Pancreas (tissue), 10 donors: Measurements from ENCODE around the gene PRELID3B. TPM values are rescaled to one million over a fixed set of nuclear protein-coding genes. Genes with fewer than 3 reads are reported as not detected.

Experiments
- ATAC-seq, 4 donors: fragments of 200-7000 bp; cut with Tn5 transposase; one replicate each; pipeline versions ENCODE4 v1.8.0 to v1.9.1; 2020; ENCODE audit warnings: mild to moderate bottlenecking in 4 of 4, moderate library complexity in 4 of 4
- DNase-seq, 6 donors: peaks; one replicate each; pipeline ENCODE4 v3.0.0-alpha.2; 2020
- FAIRE-seq: peaks from 2 replicates; lab custom pipeline; 2012; peaks lifted over from hg19 to GRCh38; lab: Jason Lieb, UNC
- H3K27ac ChIP-seq, 4 donors: fragments of 200-600 bp; sonication (generic); 1 replicate in 3 of 4; 2 replicates in 1 of 4; pipeline versions ENCODE4 v1.5.0 to v1.8.0; 2020
- H3K27me3 ChIP-seq, 4 donors: fragments of 200-600 bp; one replicate each; pipeline ENCODE4 v1.8.0; 2021
- H3K36me3 ChIP-seq, 3 donors: fragments of 200-600 bp; sonication (generic) in 1 of 3; one replicate each; pipeline versions ENCODE4 v1.5.0 to v1.8.0; 2020 to 2021
- H3K4me1 ChIP-seq, 3 donors: fragments of 200-600 bp; one replicate each; pipeline ENCODE4 v1.8.0; 2021
- H3K4me3 ChIP-seq, 4 donors: fragments of 200-600 bp; sonication (generic) in 2 of 4; one replicate each; pipeline versions ENCODE4 v1.5.0 to v1.8.0; 2020 to 2021
- H3K9me3 ChIP-seq, 4 donors: fragments of 200-600 bp; one replicate each; pipeline ENCODE4 v1.8.0; 2021
- WGBS, 2 donors: extraction: QIAGEN DNeasy Blood & Tissue Kit; methylation state at CpG; one replicate each; pipeline ENCODE4 v1.1.7; 2013; 5-methylcytosine and 5-hydroxymethylcytosine counted together
- intact Hi-C, 3 donors: fragments of 100-400 bp; cut with DNase I; formaldehyde crosslinking; loops; one replicate each; pipeline versions ENCODE4 v1.11.1 to v1.14.2; 2022
- polyA plus RNA-seq, 2 donors: library from polyadenylated mRNA; stranded (reverse); fragments of 200-250 nt; gene quantifications; one replicate each; pipeline ENCODE4 v1.2.3, GENCODE V29; 2013
- total RNA-seq, 6 donors: library from RNA; stranded (reverse); fragmentation: NEBNext Ultra II Directional in 4 of 6; extraction: Animal tissue kit (Norgen Biotek cat#: 25700) in 4 of 6; gene quantifications; one replicate each; pipeline versions ENCODE4 v1.2.1 to v1.2.4, GENCODE V29; 2021 to 2023
- TF ChIP-seq, protein P1 (sequence below), 4 donors: fragments of 200-600 bp; sonication (generic) in 3 of 4; IDR thresholded peaks; one replicate each; pipeline versions ENCODE4 v1.5.0 to v1.8.0; 2021; ENCODE audit warnings: antibody characterized with exemption in 4 of 4
- donor health status: healthy with polysubstance abuse.
- donor health status: DM: no; HTN: no; CAD: no; lungs with moderate emphysema.
- donor health status: DM: no; HTN: no; CAD: no.
- donor health status: control.
- donor health status: control.
- donor health status: Bipolar disorder and iron deficiency.
- donor health status: DM: yes; HTN: yes; CAD: no.
- donor health status: DM: no; HTN: no; CAD: no.
- donor health status: DM: no; HTN: no; CAD: no.
- donor health status: DM: yes; HTN: yes; CAD: no.

PRELID3B gene
- total and polyA plus RNA-seq, 8 donors = 8.4 to 24.9 (median 18.9) TPM

DNA sequence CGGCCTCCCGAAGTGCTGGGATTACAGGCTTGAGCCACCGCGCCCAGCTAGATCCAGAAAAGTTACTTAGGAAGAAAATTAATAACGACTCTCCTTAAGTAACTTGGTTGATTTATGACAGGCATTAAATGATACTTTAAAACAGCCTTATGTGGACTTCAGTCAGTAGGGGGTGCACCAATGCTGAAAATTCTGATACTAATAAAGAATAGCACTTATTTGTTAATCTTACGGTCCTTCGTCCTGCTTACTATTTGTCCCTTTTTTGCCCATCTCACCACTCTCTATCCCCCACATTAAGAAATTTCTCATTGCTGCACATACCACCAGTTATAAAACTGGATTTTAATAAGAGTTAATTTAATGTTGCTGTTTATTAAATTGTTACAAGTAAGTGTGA is 12.7 kb upstream of the PRELID3B start:
- ATAC-seq = no peak
- H3K9me3 ChIP-seq = no peaks in the 10 kb centered on the region
- no peaks in the 10 kb centered on the region for H3K27me3 ChIP-seq
- no peak for FAIRE-seq
- WGBS, 2 donors = 56 to 61% methylated on average over 7 of the region's 7 CpGs
- no peaks in the 10 kb centered on the region for H3K36me3 ChIP-seq
- no peak overlapping the region for H3K27ac ChIP-seq
- no peaks in the 10 kb centered on the region for H3K4me1 ChIP-seq
- DNase-seq = no peak
- intact Hi-C loops = no loop called here
- TF ChIP-seq, protein P1, sequence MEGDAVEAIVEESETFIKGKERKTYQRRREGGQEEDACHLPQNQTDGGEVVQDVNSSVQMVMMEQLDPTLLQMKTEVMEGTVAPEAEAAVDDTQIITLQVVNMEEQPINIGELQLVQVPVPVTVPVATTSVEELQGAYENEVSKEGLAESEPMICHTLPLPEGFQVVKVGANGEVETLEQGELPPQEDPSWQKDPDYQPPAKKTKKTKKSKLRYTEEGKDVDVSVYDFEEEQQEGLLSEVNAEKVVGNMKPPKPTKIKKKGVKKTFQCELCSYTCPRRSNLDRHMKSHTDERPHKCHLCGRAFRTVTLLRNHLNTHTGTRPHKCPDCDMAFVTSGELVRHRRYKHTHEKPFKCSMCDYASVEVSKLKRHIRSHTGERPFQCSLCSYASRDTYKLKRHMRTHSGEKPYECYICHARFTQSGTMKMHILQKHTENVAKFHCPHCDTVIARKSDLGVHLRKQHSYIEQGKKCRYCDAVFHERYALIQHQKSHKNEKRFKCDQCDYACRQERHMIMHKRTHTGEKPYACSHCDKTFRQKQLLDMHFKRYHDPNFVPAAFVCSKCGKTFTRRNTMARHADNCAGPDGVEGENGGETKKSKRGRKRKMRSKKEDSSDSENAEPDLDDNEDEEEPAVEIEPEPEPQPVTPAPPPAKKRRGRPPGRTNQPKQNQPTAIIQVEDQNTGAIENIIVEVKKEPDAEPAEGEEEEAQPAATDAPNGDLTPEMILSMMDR (IDR thresholded peaks at IDR 0.05) = no peak
- H3K4me3 ChIP-seq = no peak overlapping the region

DNA sequence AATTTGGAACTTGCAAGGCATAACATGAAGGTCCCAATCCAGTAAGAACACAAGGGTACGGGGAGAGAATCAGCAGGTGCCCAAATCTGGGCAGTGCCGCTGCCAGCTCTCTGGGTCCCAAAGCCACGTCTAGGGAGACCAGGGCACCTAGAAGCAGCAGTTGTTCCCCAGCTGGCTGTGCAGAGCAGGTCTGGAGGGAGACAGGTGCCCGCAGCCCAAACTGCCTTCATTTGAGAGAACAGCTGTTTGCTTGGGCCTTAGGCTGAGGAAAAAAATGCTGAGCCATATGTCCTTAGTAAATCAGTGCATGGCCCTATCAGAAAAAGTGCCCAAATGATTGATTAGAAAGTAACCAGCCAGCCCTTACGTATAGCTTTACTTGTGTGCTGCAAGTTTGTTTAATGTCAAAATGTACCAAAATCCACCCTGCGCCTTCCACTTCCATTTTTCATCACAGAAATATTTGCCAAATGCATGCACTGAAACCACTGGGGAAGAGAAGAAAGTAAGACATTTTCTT is 9.1 kb upstream of the PRELID3B start:
- Histone ChIP-seq H3K4me3 (no peak overlapping the region), H3K36me3 (no peaks in the 10 kb centered on the region), H3K4me1 (no peaks in the 10 kb centered on the region), H3K27me3 (no peaks in the 10 kb centered on the region), H3K9me3 (no peaks in the 10 kb centered on the region), H3K27ac (no peak overlapping the region)
- ATAC-seq (no peak), FAIRE-seq (no peak), DNase-seq (no peak)
- TF ChIP-seq, protein P1 (IDR thresholded peaks at IDR 0.05) = no peak
- 78% methylated on average over 6 of the region's 6 CpGs for WGBS, 2 donors
- intact Hi-C loops = no loop called here

DNA sequence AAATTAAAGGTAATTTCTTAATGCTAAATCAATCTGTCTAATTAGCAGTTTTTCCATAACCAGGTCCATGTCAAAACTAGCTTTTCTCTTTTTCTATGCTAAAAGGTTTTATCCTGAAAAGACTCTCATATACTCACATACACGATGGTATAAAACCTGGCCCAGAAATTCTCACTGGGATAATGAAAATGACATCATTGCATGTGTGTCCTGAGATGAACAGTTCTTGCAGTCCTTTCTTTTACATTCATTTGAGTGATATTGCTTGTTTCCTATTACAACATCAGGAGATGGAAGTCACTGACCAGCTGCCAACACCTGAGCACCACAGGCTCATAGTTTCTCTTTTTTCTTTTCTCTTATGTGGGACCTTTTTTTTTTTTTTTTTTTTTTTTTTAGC is 7.9 kb upstream of the PRELID3B start:
- ATAC-seq = no peak
- Histone ChIP-seq H3K9me3 (no peaks in the 10 kb centered on the region), H3K27me3 (no peaks in the 10 kb centered on the region), H3K4me3 (no peak overlapping the region), H3K36me3 (no peaks in the 10 kb centered on the region), H3K4me1 (no peaks in the 10 kb centered on the region), H3K27ac (no peak overlapping the region)
- intact Hi-C loops = no loop called here
- DNase-seq = no peak
- WGBS, 2 donors = 53 to 64% methylated on average over 1 of the region's 1 CpG
- FAIRE-seq = no peak
- TF ChIP-seq, protein P1 (IDR thresholded peaks at IDR 0.05) = no peak

DNA sequence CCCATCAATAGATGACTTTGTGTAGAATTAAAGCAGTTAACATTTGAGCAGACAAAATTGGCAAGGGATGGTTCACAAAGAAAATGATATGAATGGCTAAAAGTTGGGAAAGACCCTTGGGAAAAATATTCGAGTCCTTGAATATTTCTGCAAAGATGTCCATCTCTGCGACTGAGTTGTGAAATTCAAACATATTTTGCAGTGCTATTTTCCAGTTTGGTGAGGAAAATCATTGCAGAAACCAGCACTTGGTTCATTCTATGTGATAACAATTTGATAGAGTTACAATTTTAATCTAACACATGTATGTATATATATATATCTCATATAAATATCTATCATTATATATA is 6.1 kb upstream of the PRELID3B start:
- Histone ChIP-seq H3K4me1 (no peaks in the 10 kb centered on the region), H3K27ac (no peak overlapping the region), H3K36me3 (no peaks in the 10 kb centered on the region), H3K4me3 (no peak overlapping the region), H3K9me3 (no peaks in the 10 kb centered on the region), H3K27me3 (no peaks in the 10 kb centered on the region)
- FAIRE-seq (no peak), DNase-seq (no peak), ATAC-seq (no peak)
- intact Hi-C loops = no loop called here
- TF ChIP-seq, protein P1 (IDR thresholded peaks at IDR 0.05) = no peak
- 64 to 66% methylated on average over 2 of the region's 2 CpGs for WGBS, 2 donors

DNA sequence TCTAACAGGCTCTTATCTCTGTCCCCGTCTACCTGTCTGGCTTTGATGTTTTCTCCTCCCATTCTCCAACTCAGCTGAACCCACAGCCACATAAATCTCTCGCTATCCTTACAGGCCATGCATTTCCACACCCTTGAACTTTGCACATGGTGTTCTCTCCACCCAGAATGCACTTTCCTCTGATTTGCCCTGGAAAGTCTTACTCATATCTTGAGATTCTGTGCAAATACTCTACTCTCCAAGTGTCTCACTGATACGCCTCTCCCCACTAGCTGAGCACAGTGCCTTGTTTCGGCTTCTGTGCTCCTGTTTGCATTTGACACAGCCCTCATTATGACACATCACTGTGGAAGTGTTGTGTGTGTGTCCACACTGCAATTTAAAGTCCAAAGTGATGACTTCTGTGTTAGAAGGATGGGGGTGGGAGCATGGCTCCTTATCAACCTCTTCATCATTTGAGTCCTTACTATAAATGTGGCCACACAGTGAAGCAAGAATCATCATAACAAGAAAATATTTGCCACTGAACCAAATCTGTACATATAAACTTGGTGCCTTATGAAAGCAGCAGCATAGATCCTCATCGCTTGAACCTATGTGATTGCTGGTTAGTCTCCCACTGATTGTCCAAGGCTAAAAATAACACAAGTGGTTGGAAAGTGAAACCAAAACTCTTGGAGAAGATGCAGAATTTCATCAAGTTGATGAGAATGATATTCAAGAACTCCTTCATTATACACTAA is 5.5 kb upstream of the PRELID3B start:
- Histone ChIP-seq H3K27ac (no peak overlapping the region), H3K9me3 (no peaks in the 10 kb centered on the region), H3K4me3 (no peak overlapping the region), H3K4me1 (peaks cover 0 to 2% (median 0%) of the 10 kb centered on the region in 3 donors), H3K27me3 (no peaks in the 10 kb centered on the region), H3K36me3 (no peaks in the 10 kb centered on the region)
- ATAC-seq = peak in 2 of 4 donors; percentile 20 to 36
- TF ChIP-seq, protein P1 (IDR thresholded peaks at IDR 0.05) = no peak
- 55 to 69% methylated on average over 5 of the region's 5 CpGs for WGBS, 2 donors
- intact Hi-C loops = no loop called here
- no peak for FAIRE-seq
- no peak for DNase-seq
